Osteocyte (in vitro differentiated cells): ENCODE data around the gene ERICH4. TPM values are rescaled to one million over a fixed set of nuclear protein-coding genes. Genes with fewer than 3 reads are reported as not detected.

Source experiments
- DNase-seq: peaks from one replicate; pipeline ENCODE4 v3.0.0; 2021; ENCODE audit warnings: mixed read lengths; ENCODE audit not compliant: unreplicated experiment; ENCODE audit errors: extremely low spot score
- H3K27ac Mint-ChIP-seq: one replicate; pipeline ENCODE4 v1.8.0; 2021; ENCODE audit warnings: mild to moderate bottlenecking, mixed read lengths; ENCODE audit not compliant: unreplicated experiment
- H3K27me3 Mint-ChIP-seq: one replicate; pipeline ENCODE4 v1.8.0; 2021; ENCODE audit warnings: mixed read lengths; ENCODE audit not compliant: unreplicated experiment
- H3K36me3 Mint-ChIP-seq: one replicate; pipeline ENCODE4 v1.8.0; 2021; ENCODE audit warnings: mixed read lengths; ENCODE audit not compliant: unreplicated experiment
- H3K4me1 Mint-ChIP-seq: one replicate; pipeline ENCODE4 v1.8.0; 2021; ENCODE audit warnings: mixed read lengths; ENCODE audit not compliant: unreplicated experiment
- H3K4me3 Mint-ChIP-seq: one replicate; pipeline ENCODE4 v1.8.0; 2021; ENCODE audit warnings: mild to moderate bottlenecking, moderate library complexity, mixed read lengths; ENCODE audit not compliant: unreplicated experiment
- H3K9me3 Mint-ChIP-seq: one replicate; pipeline ENCODE4 v1.8.0; 2021; ENCODE audit warnings: mixed read lengths; ENCODE audit not compliant: unreplicated experiment
- total RNA-seq: library from RNA; stranded (reverse); gene quantifications from 2 replicates; pipeline ENCODE4 v1.2.1, GENCODE V29; 2021
- TF ChIP-seq, protein P1 (sequence below): fragments of 200-600 bp; sonication (generic); IDR thresholded peaks from 2 replicates; pipeline ENCODE4 v1.5.0; 2021; ENCODE audit warnings: antibody characterized with exemption, mild to moderate bottlenecking, moderate library complexity

Gene ERICH4
- total RNA-seq, 1 donor from 2014 or later: not detected

DNA sequence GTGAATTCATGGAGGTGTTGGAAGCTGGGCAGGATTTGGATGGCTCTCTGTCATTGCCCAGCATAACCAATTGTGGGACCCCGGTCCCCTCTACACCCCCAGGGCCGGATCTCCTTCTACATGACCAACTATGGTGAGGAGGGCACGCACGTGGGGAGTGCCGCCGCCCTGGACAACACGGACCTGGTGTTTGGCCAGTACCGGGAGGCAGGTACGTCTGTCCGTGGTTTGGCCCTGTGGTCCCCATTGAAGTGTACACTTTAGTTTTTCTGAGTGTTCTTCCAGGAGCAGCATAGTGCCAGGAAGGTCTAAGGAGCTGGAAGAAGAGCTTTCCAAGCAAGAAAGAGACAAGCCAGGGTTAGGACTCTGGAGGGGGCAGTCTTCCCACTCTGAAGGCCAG, 29.0 kb upstream of the ERICH4 start:
- Mint-ChIP-seq H3K27me3 (no peaks in the 10 kb centered on the region), H3K9me3 (no peaks in the 10 kb centered on the region), H3K4me3 (no peak overlapping the region), H3K36me3 (peaks cover 12% of the 10 kb centered on the region), H3K27ac (no peak overlapping the region), H3K4me1 (peaks cover 5% of the 10 kb centered on the region)
- TF ChIP-seq, protein P1, sequence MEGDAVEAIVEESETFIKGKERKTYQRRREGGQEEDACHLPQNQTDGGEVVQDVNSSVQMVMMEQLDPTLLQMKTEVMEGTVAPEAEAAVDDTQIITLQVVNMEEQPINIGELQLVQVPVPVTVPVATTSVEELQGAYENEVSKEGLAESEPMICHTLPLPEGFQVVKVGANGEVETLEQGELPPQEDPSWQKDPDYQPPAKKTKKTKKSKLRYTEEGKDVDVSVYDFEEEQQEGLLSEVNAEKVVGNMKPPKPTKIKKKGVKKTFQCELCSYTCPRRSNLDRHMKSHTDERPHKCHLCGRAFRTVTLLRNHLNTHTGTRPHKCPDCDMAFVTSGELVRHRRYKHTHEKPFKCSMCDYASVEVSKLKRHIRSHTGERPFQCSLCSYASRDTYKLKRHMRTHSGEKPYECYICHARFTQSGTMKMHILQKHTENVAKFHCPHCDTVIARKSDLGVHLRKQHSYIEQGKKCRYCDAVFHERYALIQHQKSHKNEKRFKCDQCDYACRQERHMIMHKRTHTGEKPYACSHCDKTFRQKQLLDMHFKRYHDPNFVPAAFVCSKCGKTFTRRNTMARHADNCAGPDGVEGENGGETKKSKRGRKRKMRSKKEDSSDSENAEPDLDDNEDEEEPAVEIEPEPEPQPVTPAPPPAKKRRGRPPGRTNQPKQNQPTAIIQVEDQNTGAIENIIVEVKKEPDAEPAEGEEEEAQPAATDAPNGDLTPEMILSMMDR: no peak
- DNase-seq: no peak

DNA sequence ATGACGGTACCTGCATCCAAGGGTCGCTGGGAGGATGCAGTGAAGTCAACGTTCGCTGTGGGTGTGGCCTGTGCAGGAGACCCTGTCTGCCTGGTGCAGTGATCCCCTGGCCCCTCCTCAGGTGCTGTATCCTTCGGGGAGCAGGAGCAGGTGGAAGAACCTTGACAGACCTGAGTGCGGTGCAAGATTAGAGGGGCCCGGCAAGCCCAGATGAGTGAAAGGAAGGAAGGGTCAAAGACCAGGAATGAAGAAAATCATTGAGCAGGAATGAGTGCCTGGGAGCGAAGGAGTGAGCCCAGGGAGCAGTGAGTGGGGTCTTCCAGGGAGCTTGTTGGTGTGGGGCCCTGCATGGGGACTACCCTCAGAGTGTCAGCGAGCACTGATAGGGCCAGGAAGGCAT, 28.5 kb upstream of the ERICH4 start:
- Mint-ChIP-seq H3K4me3 (no peak overlapping the region), H3K9me3 (no peaks in the 10 kb centered on the region)

DNA sequence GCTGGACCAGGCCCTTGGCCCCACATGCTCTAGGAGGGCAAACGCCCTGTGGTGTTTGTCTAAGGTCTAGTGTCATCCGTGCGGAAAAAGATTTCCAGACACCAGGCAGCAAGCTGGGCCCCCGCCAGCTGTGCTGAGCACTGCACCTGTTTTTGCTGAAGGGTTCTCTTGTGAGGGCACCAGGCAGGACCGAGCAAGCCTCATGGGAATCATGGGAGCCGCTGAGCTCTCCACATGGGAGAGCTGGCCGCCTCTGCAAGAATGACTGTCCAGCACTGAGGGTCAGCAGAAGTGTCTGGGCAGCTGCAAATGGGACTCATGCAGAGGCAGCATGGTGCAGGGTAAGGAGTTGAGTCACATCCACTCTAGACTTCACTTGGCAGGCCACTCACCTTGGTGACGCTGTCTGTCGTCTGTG, 27.8 kb upstream of the ERICH4 start:
- Mint-ChIP-seq H3K4me3 (no peak overlapping the region), H3K4me1 (no peaks in the 10 kb centered on the region), H3K36me3 (peaks cover 16% of the 10 kb centered on the region), H3K27me3 (no peaks in the 10 kb centered on the region), H3K9me3 (no peaks in the 10 kb centered on the region), H3K27ac (no peak overlapping the region)
- TF ChIP-seq, protein P1: no peak
- DNase-seq: no peak

More for the DNA sequence above, 28.5 kb upstream of the ERICH4 start:
- DNase-seq: no peak
- no peaks in the 10 kb centered on the region for H3K27me3 Mint-ChIP-seq
- TF ChIP-seq, protein P1: no peak
- H3K36me3 Mint-ChIP-seq: peaks cover 16% of the 10 kb centered on the region
- H3K27ac Mint-ChIP-seq: no peak overlapping the region
- peaks cover under 1% of the 10 kb centered on the region for H3K4me1 Mint-ChIP-seq

DNA sequence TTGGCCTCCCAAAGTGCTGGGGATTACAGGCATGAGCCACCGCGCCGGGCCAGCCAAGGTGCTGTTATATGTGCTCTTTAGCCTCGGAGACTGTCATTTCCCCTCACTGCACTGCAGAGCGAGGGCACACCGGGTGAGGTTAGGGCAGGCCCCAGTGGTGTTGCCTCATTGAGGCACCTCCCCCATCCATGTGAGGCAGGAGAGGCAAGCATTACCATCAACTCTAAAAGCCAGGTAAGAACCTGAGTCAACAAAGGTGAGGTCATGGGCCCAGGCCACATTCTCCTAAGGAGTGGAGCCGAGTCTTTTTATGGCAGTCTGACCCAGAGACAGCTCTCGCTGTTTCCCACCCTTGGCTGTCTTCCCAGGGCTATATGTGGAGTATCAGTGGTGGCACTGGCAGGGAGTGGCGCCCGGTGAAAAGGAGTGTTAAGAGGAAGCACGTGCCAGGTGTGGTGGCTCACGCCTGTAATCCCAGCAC, 26.7 kb upstream of the ERICH4 start:
- no peak overlapping the region for H3K27ac Mint-ChIP-seq

DNA sequence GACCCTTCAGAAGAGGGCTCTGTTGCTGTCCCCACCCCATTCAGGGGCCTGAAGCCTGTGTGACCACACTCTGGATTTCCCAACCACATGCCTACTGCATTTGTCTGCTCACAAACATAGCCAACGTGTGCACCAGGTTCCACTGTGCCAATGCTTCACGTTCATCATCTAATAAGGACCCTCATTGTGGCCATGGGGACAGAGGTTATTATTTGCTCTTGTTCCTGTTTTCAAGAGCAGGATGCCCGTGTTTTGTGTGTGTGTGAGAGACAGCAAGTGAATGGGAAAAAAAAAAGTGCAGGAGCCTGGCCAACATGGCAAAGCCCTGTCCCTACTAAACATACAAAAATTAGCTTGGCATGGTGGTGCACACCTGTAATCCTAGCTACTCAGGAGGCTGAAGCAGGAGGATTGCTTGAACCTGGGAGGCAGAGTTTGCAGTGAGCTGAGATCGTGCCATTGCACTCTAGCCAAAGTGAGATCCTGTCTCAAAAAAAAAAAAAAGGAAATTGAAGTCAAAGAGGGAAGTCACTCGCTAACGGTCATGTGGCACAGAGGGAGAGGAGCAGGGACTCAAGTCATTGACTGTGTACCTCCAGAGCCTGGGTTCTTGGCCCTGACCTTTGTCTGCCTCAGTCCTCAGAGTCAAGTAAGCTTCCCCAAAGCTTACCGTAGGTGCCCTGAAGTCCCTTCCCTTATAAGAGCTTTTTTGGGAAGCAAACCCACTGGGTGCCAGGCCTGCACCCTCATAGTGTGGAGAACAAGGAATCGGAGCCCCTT, 22.7 kb upstream of the ERICH4 start:
- Mint-ChIP-seq H3K4me1 (no peaks in the 10 kb centered on the region), H3K9me3 (no peaks in the 10 kb centered on the region), H3K36me3 (peaks cover 20% of the 10 kb centered on the region), H3K27me3 (no peaks in the 10 kb centered on the region), H3K4me3 (no peak overlapping the region), H3K27ac (no peak overlapping the region)
- no peak for DNase-seq
- TF ChIP-seq, protein P1: no peak

More for the DNA sequence above, 26.7 kb upstream of the ERICH4 start:
- Mint-ChIP-seq H3K27me3 (no peaks in the 10 kb centered on the region), H3K4me3 (no peak overlapping the region), H3K36me3 (peaks cover 16% of the 10 kb centered on the region), H3K9me3 (no peaks in the 10 kb centered on the region), H3K4me1 (no peaks in the 10 kb centered on the region)
- TF ChIP-seq, protein P1: no peak
- DNase-seq: no peak
